Sigmoid colon (tissue), 3 donors: ENCODE results near the gene NCBP2L.

Source experiments
- POLR2A ChIP-seq, 2 donors: fragments of 450-650 bp; IDR thresholded peaks; one replicate each; pipeline ENCODE4 v1.6.1; 2016; ENCODE audit warnings: antibody characterized with exemption in 2 of 2, mild to moderate bottlenecking in 2 of 2, moderate library complexity in 2 of 2
- TF ChIP-seq, protein P1 (sequence below), 4 experiments: fragments of 450-650 bp in 3 of 4; fragments of 200-600 bp in 1 of 4; IDR thresholded peaks; one replicate each; pipeline ENCODE4 v1.5.1; 2016 to 2019; ENCODE audit warnings: antibody characterized with exemption in 4 of 4, mild to moderate bottlenecking in 3 of 4, moderate library complexity in 2 of 4

DNA sequence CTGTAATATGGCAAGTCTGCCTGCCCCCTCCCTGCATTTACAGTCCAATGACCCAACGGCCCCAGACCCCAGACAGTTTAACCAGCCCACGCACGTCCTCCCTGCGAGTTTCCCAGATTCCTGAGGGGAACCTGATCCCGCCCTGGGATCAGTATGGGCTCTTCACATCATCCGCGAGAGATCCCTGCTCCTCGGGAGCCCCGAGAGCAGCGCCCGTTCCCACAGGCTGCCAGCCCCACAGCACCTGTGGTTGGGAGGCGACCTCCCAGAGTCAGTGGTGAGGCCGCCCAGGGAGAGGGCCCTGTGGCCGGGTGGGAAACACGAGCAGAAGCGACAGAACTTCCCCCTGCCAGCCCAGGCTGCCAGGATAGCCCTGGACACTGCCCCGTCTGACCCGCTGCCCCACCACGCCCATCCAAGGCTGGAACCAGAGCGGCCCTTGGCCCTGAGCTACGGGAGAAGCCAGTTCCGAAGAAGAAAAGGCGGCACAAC lies 34.8 kb upstream of the NCBP2L start:
- TF ChIP-seq, protein P1, sequence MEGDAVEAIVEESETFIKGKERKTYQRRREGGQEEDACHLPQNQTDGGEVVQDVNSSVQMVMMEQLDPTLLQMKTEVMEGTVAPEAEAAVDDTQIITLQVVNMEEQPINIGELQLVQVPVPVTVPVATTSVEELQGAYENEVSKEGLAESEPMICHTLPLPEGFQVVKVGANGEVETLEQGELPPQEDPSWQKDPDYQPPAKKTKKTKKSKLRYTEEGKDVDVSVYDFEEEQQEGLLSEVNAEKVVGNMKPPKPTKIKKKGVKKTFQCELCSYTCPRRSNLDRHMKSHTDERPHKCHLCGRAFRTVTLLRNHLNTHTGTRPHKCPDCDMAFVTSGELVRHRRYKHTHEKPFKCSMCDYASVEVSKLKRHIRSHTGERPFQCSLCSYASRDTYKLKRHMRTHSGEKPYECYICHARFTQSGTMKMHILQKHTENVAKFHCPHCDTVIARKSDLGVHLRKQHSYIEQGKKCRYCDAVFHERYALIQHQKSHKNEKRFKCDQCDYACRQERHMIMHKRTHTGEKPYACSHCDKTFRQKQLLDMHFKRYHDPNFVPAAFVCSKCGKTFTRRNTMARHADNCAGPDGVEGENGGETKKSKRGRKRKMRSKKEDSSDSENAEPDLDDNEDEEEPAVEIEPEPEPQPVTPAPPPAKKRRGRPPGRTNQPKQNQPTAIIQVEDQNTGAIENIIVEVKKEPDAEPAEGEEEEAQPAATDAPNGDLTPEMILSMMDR (IDR thresholded peaks at IDR 0.05) = no peak
- TF ChIP-seq POLR2A (IDR thresholded peaks at IDR 0.05) = no peak
